Activated naive CD8-positive, alpha-beta T cell treated with anti-CD3 and anti-CD28 coated beads, Interleukin-2, amount 10 ng/mL, durations not matched to agents 7 days and 5 days (primary cell): ENCODE results near the gene PRKCA. TPM values are rescaled to one million over a fixed set of nuclear protein-coding genes. Genes with fewer than 3 reads are reported as not detected.

Source experiments
- ATAC-seq: fragments of 150-1000 bp; cut with Tn5 transposase; one replicate; pipeline ENCODE4 v1.10.0; 2021; ENCODE audit warnings: low read depth, moderate library complexity
- POLR2A ChIA-PET: fragments of 350-600 bp; sonication (Branson Sonifier 250); formaldehyde crosslinking; loops from one replicate; lab custom pipeline; 2021; ENCODE audit warnings: antibody characterized with exemption; lab: Charles Lee
- DNase-seq: peaks from one replicate; pipeline ENCODE4 v3.0.0; 2021
- H3K27ac Mint-ChIP-seq: one replicate; pipeline ENCODE4 v1.8.0; 2022; ENCODE audit warnings: mild to moderate bottlenecking, mixed read lengths
- H3K27me3 Mint-ChIP-seq: one replicate; pipeline ENCODE4 v1.8.0; 2022; ENCODE audit warnings: mild to moderate bottlenecking, moderate library complexity, mixed read lengths
- H3K36me3 Mint-ChIP-seq: one replicate; pipeline ENCODE4 v1.8.0; 2021; ENCODE audit warnings: mild to moderate bottlenecking, mixed read lengths
- H3K4me1 Mint-ChIP-seq: one replicate; pipeline ENCODE4 v1.8.0; 2021; ENCODE audit warnings: mixed read lengths
- H3K4me3 Mint-ChIP-seq: one replicate; pipeline ENCODE4 v1.8.0; 2022; ENCODE audit warnings: mild to moderate bottlenecking, moderate library complexity, mixed read lengths
- H3K9me3 Mint-ChIP-seq: one replicate; pipeline ENCODE4 v1.8.0; 2021; ENCODE audit warnings: mixed read lengths
- total RNA-seq, 2 experiments: library from RNA; stranded (reverse); gene quantifications; one replicate each; pipeline ENCODE4 v1.2.3, GENCODE V29; 2021

The PRKCA gene
- total RNA-seq, 2 experiments from 2014 or later: 66.1 to 66.5 TPM

GRCh38 chr17:66426397-66427033 is 124.1 kb downstream of the PRKCA start:
- no peaks in the 10 kb centered on the region for H3K9me3 Mint-ChIP-seq

GRCh38 chr17:66427134-66427533 is 124.7 kb downstream of the PRKCA start:
- no peak overlapping the region for H3K4me3 Mint-ChIP-seq

More at GRCh38 chr17:66426397-66427033, 124.1 kb downstream of the PRKCA start:
- peak; percentile 98 for ATAC-seq
- H3K27me3 Mint-ChIP-seq: no peaks in the 10 kb centered on the region
- peak overlapping the region; percentile 85 for H3K27ac Mint-ChIP-seq
- H3K4me1 Mint-ChIP-seq: peaks cover 40% of the 10 kb centered on the region
- POLR2A ChIA-PET: interaction anchor here (1.1 kb wide), 1 partner anchor 171 kb away, joined by 3 read pairs; no protein-coding TSS in a partner anchor
- peaks cover 10% of the 10 kb centered on the region for H3K36me3 Mint-ChIP-seq
- DNase-seq: no peak
- H3K4me3 Mint-ChIP-seq: peak overlapping the region; percentile 71

GRCh38 chr17:66429680-66430079 is 127.3 kb downstream of the PRKCA start:
- H3K4me3 Mint-ChIP-seq: no peak overlapping the region
- DNase-seq (no peak), ATAC-seq (no peak)
- POLR2A ChIA-PET: no interaction called here
- peaks cover 50% of the 10 kb centered on the region for H3K4me1 Mint-ChIP-seq
- H3K27me3 Mint-ChIP-seq: no peaks in the 10 kb centered on the region
- H3K36me3 Mint-ChIP-seq: peaks cover 5% of the 10 kb centered on the region
- H3K27ac Mint-ChIP-seq: no peak overlapping the region
- no peaks in the 10 kb centered on the region for H3K9me3 Mint-ChIP-seq

More at GRCh38 chr17:66427134-66427533, 124.7 kb downstream of the PRKCA start:
- no peaks in the 10 kb centered on the region for H3K27me3 Mint-ChIP-seq
- H3K4me1 Mint-ChIP-seq: peaks cover 37% of the 10 kb centered on the region
- ATAC-seq: no peak
- peaks cover 5% of the 10 kb centered on the region for H3K36me3 Mint-ChIP-seq
- POLR2A ChIA-PET: interaction anchor here (1.1 kb wide), 1 partner anchor 172 kb away, joined by 3 read pairs; no protein-coding TSS in a partner anchor
- no peak overlapping the region for H3K27ac Mint-ChIP-seq
- H3K9me3 Mint-ChIP-seq: no peaks in the 10 kb centered on the region
- no peak for DNase-seq

DNA sequence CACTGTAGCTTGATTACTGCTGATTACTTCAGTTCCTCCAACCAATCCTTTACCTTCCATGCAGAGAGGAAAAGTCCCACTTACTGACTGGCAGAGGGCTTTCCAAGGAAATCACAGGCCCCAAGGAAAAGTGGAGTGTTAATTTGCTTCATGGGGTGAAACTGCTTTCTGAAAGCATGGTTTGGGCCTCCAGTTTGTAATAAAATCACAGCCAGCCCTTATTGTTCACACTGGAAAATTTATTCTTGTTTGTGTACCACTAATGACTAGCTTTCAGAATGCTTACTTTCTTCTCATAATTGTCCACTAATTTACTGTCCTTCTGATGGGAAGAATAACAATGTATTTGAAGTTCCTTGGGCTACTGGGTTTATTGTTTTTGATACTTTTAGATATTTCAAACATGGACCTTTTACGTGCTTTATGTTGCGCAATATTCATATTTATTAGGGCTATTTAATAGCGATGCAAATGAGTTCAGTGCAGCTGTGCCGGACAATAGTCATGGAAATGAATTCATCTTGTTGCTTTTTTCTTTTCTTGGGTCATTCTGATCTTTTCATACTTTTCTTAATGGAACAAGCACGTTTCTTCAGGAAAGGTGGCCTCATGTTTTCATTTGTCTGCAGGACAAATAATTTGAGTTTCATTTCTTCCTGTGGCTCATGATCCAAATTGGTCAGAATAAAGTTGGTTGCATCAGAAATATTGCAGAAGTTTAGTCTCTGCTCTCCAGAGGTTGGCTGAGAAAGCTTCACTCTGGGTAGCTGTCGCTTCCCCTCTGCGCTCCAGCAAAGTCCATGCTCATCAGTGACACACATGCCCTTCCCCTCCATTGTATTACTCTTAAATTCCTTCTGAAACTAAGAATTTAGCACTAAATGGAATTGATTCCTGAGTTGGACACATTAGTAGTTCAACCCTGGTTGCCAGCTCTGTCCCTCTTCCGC is 128.7 kb downstream of the PRKCA start:
- ATAC-seq (no peak), DNase-seq (no peak)
- Mint-ChIP-seq H3K9me3 (no peaks in the 10 kb centered on the region), H3K36me3 (peaks cover 2% of the 10 kb centered on the region), H3K27ac (no peak overlapping the region), H3K4me1 (peaks cover 38% of the 10 kb centered on the region), H3K27me3 (no peaks in the 10 kb centered on the region), H3K4me3 (no peak overlapping the region)
- POLR2A ChIA-PET: no interaction called here

- H3K27ac Mint-ChIP-seq: no peak overlapping the region
- no peak for ATAC-seq
- DNase-seq: no peak
- no peaks in the 10 kb centered on the region for H3K27me3 Mint-ChIP-seq
- peaks cover 32% of the 10 kb centered on the region for H3K4me1 Mint-ChIP-seq
- H3K9me3 Mint-ChIP-seq: no peaks in the 10 kb centered on the region
- H3K4me3 Mint-ChIP-seq: no peak overlapping the region
- POLR2A ChIA-PET: no interaction called here
- H3K36me3 Mint-ChIP-seq: peaks cover 2% of the 10 kb centered on the region
Observed at GRCh38 chr17:66431910-66432309, 129.5 kb downstream of the PRKCA start.

DNA sequence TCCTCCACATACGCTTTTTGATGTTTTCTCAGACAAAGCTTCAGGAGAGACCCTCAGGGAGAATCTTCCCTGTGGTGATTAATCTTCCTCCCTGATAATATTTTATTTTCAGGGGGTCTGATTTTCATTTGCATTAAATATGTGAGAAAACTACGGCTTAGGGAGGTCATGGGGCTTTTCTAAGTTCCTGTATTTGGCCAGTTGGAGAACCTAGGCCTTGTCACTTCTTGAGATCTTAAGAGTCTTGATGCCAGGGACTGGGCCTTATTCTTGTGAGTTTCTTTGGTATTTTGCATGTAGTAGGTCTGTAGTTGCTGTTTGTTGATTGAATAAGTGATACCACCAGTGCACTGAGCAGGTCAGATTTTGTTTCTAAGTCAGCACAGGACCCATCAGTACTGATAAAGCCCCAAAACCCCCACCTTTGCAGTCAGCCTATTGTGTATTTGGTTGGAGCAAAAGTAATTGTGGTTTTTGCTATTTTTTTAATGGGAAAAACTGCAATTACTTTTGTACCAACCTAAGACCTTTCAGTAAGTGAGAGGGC is 130.1 kb downstream of the PRKCA start:
- Mint-ChIP-seq H3K4me1 (peaks cover 31% of the 10 kb centered on the region), H3K36me3 (peaks cover 2% of the 10 kb centered on the region), H3K4me3 (no peak overlapping the region), H3K27ac (no peak overlapping the region), H3K27me3 (no peaks in the 10 kb centered on the region), H3K9me3 (no peaks in the 10 kb centered on the region)
- no peak for ATAC-seq
- DNase-seq: no peak
- POLR2A ChIA-PET: interaction anchor here (1.5 kb wide), 1 partner anchor 26 kb away, joined by 5 read pairs; no protein-coding TSS in a partner anchor

DNA sequence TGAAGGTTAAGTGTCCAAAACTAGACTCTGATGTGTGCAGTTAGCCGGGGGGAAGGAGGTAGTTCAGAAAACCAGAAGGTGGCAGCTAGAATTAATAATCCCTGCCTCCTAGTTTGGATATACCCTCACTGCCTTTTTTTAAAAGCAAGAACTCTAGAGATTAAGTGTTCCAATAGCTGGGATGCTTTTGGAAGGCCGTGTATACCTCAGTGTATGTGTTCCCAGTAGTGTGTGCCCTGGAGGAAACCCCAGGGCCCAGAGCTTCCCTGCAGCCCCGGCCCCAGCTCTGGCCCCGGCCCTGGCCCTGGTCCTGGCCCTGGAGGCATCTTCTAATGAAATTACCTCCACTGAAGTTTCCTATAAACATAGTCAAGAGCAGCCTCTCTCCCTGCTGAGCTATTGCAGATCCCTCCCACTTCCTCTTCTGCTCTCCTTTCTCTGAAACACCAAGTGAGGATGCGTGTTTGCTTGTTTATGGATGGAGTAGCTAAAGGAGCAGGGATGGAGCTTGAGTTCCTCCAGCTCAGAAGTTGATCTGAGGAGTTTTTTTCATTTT is 130.7 kb downstream of the PRKCA start:
- ATAC-seq: no peak
- Mint-ChIP-seq H3K27ac (no peak overlapping the region), H3K4me1 (peaks cover 31% of the 10 kb centered on the region), H3K27me3 (no peaks in the 10 kb centered on the region), H3K4me3 (no peak overlapping the region), H3K36me3 (peaks cover 4% of the 10 kb centered on the region), H3K9me3 (no peaks in the 10 kb centered on the region)
- POLR2A ChIA-PET: interaction anchor here (1.5 kb wide), 1 partner anchor 27 kb away, joined by 5 read pairs; no protein-coding TSS in a partner anchor
- no peak for DNase-seq

- Mint-ChIP-seq H3K27ac (no peak overlapping the region), H3K4me3 (no peak overlapping the region), H3K4me1 (peaks cover 25% of the 10 kb centered on the region), H3K27me3 (no peaks in the 10 kb centered on the region), H3K9me3 (no peaks in the 10 kb centered on the region), H3K36me3 (peaks cover 9% of the 10 kb centered on the region)
- POLR2A ChIA-PET: no interaction called here
- DNase-seq: no peak
- no peak for ATAC-seq
Observed at GRCh38 chr17:66435182-66435581, 132.8 kb downstream of the PRKCA start.

DNA sequence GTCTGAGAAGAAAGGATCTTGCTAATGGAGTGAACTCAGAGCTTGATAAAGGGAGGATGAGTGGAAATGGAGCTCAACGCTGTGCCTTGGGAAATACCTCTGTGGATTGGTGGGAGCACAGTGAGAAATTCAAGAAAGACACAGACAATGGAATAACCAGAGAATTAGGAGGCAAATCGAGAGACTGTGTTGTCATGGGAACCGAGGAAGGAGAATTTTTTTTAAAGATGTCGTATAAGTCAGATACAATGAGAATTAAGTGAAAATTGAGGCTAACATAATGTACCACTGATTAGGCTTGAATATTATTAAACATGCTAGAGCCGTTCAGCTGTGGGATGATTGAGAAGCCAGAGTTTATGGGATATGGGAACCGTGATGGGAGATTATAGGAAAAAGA is 134.2 kb downstream of the PRKCA start:
- POLR2A ChIA-PET: no interaction called here
- Mint-ChIP-seq H3K4me3 (no peak overlapping the region), H3K4me1 (peaks cover 28% of the 10 kb centered on the region), H3K27ac (no peak overlapping the region), H3K27me3 (no peaks in the 10 kb centered on the region), H3K9me3 (no peaks in the 10 kb centered on the region), H3K36me3 (peaks cover 15% of the 10 kb centered on the region)
- no peak for DNase-seq
- ATAC-seq: no peak

DNA sequence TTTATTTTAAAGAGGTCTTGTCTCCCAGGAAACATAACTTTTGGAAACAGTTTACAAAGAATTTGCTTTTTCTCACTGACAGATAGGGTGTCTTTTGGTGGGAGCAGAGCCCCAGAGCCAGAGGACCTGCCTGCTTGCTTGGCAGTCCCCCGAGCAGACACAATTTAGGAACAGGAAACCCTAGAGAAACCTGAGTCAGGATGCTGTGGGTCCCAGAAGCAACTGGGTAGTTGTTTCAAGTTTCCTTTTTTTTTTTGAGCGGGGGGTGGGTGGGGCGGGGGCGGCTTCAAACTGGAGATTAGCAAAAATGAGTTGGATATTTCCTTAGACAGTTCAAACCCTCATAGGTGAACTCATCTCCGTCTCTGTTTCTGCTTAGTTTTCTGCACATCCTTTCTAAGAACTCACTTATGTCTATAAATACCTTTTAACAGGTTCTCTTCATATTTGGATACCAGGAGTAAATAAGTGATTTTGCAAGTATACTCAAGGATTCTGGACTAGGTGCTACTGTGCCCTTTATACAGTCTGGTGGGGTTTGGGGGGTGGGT is 135.1 kb downstream of the PRKCA start:
- Mint-ChIP-seq H3K4me1 (peaks cover 22% of the 10 kb centered on the region), H3K4me3 (no peak overlapping the region), H3K27ac (no peak overlapping the region), H3K27me3 (no peaks in the 10 kb centered on the region), H3K36me3 (peaks cover 20% of the 10 kb centered on the region), H3K9me3 (peaks cover under 1% of the 10 kb centered on the region)
- ATAC-seq (no peak), DNase-seq (no peak)
- POLR2A ChIA-PET: no interaction called here

DNA sequence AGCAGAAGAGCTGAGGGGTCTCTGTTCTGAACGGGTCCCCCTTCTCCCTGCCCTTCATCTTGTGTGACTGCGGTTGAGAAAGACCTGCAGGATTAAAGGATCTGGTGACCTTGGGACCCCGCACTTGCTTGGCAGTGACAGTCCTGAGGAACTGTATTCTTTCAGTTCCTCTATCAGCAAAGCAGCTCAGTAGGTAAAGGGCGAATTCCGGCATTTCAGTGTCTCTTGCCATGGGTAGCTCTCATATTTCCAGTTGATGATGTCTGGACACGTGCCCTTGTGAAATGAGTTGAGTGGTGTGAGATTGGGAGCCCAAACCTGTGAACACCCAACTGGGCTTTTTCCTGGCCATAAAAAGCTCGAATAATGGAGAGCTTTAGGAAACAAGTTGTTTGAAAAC is 135.7 kb downstream of the PRKCA start:
- Mint-ChIP-seq H3K9me3 (peaks cover 1% of the 10 kb centered on the region), H3K27ac (no peak overlapping the region), H3K27me3 (no peaks in the 10 kb centered on the region), H3K36me3 (peaks cover 25% of the 10 kb centered on the region), H3K4me3 (no peak overlapping the region), H3K4me1 (peaks cover 18% of the 10 kb centered on the region)
- DNase-seq (no peak), ATAC-seq (no peak)
- POLR2A ChIA-PET: no interaction called here

DNA sequence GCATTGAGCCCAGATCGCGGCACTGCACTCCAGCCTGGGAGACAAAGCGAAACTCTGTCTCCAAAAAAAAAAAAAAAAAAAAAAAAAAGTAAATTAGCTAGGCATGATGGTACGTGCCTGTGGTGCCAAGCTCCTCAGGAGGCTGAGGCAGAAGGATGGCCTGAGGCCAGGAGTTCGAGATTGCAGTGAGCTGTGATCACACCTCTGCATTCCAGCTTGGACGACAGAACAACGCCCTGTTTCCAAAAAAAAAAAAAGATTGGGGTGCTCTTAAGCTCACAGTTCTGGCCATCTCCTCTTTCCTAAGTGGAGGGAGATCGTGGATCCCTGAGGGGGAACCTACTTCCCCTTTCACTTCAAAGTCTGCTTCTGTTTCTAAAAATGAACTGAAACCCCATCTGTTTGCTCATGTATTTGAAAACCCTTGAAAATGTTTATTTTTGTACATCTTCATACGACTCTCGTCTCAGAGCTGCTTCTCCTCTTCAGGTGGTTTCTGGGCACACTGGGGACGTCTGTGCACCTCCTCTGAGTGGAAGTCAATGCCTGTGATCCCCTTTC is 138.8 kb downstream of the PRKCA start:
- Mint-ChIP-seq H3K27me3 (no peaks in the 10 kb centered on the region), H3K4me3 (no peak overlapping the region), H3K27ac (no peak overlapping the region), H3K9me3 (peaks cover 11% of the 10 kb centered on the region), H3K4me1 (peaks cover 11% of the 10 kb centered on the region), H3K36me3 (peaks cover 53% of the 10 kb centered on the region)
- no peak for DNase-seq
- POLR2A ChIA-PET: interaction anchor here (0.6 kb wide), 1 partner anchor 361 kb away, joined by 3 read pairs; no protein-coding TSS in a partner anchor
- ATAC-seq: no peak
